SK-MEL-5 (cell line): ENCODE data around the gene CAMK1D. TPM values are rescaled to one million over a fixed set of nuclear protein-coding genes. Genes with fewer than 3 reads are reported as not detected.

ENCODE experiments used
- DNase-seq: peaks from one replicate; pipeline ENCODE4 v3.0.0-alpha.2; 2016; ENCODE audit warnings: low read depth, low spot score
- in situ Hi-C: cut with HindIII; loops from 2 replicates; pipeline ENCODE4 v1.10.0; 2016; ENCODE audit warnings: low sequenced_read_pairs, high pct_unique_total_duplicates, low pct_unique_long_range_greater_than_20kb
- total RNA-seq: library from RNA; depleted of rRNA; stranded (reverse); fragments of >200 nt; shearing (Covaris generic); gene quantifications from 2 replicates; pipeline ENCODE4 v1.2.3, GENCODE V29; 2014

The CAMK1D gene
- total RNA-seq, 1 experiment from 2014 or later, result 0.37 TPM

DNA sequence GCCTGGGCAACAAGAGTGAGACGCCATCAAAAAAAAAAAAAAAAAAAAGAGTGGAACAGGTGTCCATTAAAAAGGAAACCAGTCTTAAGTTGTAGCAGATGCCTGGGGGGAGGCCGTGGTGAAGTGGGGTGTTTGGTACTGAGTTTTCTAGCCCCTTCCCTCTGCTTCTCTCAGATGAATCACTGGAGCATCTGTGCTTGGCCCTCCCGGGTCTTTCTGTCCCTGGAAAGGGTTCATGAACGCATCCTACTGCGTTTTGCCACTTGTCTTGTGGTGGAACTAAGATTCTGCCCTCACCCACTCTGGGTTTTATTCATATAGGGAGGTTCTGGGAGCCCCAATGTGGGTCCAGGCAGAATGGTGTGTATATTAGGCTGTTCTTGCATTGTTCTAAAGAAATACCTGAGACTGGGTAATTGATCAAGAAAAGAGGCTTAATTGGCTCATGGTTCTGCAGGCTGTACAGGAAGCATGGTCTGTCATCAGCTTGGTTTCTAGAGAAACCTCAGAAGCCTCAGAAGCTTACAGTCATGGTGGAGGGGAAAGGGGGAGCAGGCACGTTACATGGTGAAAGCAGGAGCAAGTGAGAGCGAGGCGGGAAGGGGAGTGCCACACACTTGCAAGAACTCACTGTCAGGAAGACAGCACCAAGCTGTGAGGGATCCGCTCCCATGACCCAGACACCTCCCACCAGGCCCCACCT, 63.5 kb downstream of the CAMK1D start:
- in situ Hi-C loops, result no loop called here
- no peak for DNase-seq

DNA sequence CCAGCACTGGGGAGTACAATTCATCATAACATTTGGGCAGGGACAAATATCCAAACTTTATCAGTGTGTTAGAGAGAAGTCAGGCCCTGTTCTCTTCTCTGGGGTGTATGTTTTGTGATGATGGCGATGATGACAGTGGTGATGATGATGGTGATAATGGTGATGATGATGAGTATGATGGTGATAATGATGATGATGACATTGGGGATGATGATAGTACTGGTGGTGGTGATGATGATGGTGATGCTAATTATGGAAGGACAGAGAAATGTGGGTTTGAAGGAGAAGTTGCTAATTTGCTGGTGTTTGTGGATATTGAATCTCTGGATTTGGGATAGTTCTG, 64.0 kb downstream of the CAMK1D start:
- in situ Hi-C loops, result no loop called here
- DNase-seq, result no peak

DNA sequence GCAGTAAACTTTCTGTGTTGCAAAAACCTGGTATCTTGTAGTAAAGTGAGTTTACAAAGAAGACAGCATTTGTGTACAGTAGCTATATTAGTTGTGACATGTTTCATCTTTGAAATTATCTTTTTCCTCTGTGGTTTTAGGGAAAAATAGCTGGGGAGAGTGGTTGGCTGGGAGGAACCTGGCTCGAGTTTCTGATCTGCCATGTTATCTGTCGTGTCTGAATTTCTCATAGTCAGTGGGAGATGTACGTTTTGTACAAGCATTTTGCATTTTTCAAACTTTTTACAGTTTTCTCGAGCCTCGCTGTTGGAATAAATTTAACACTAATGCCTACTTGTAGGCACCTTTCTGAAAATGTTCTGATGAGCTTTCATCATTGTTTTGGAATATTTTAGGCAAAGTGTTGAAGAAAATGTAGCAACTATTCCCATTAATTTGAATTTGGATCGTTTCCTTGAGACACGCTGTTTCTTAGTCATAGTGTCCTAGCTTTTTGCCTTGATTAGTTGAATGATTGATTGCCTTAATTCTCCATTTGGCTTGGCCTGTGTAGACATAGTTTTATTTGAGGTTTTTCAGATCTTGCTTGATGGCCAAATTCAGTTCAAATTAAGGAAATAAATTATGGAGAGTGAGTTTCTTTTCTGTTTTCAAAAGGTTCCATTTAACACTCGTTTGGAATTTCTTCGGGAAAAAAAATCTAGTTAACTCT, 65.1 kb downstream of the CAMK1D start:
- DNase-seq, result no peak
- in situ Hi-C loops, result no loop called here

DNA sequence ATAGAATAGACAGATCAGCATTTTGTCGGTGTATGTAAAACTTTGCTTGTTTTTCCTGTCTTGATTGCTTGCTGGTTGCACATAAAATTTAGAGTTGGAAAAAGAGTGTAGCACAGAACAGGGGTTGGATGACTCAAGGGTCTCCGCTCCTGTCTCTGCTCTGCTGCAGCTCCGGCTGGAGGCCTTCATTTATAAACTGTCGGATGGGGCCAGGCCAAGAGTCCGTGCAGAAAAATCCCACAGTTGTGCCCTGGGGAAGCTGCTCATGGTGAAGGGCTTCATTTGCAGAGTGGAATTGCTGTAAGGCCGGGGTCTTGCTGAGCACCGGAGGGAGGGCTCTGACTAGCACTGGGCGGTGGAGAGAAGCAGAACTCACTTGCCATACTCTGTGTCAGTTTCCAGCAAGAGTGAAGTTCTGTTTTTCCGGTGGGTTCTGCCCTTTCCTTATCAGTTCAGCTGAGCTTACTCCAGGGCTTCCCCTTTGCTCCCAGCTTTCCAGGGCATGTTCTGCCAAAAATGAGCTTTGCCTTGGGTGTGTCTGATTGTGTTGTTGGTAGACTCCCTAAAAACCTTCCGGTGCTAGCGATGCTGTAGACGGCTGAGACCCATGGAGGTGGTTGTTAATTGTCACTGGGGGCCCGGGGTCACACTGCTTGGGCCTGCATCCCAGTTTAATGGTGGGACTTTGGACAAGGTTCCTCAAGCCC, 67.2 kb downstream of the CAMK1D start:
- no peak for DNase-seq
- in situ Hi-C loops, result no loop called here

DNA sequence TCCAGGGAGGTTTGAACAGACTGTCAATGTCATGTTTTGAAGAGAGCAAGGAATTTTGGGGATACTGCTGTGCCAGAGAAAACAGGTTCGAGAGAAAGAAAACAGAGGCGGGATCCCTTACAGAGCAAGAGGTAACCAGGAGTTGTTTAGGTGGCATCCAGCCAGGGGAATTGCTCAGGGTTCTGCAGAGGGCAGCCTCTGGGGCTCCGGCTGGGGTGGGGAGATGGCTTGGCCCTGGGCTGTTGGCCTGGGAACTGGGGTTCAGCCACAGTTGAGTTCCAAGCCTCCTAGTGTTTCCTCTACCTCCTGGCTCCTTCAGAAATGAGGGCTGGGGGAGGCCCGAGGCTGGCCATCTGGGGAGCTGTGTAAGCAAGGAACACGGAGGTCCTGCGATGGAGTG, 68.0 kb downstream of the CAMK1D start:
- no peak for DNase-seq
- in situ Hi-C loops, result no loop called here

GRCh38 chr10:12418000-12418399, 68.7 kb downstream of the CAMK1D start:
- no peak for DNase-seq
- in situ Hi-C loops, result no loop called here

DNA sequence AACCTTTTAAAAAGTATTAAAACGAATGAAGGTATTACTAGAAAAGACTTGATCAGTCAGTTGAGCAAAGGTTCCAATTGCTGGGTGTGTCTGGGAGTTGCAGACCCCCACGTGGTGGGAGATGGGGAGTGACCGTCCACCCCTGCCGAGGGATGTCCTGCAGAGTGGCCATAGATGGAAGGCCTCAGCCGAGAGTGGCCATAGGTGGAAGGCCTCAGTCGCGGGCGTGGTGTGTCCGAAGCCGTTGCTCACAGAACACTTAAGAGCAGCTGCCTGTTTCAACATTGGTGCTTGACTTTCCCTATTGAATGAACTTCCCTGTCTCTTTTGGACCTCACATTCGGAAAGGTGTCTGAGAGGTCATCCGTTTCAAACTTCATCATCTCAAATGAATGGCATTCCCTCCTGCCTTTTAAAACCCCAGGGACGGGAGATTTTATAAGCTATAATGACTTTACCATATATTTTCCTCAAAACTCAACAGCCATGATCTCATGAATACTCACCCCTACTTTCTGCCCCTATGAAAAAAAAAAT, 69.4 kb downstream of the CAMK1D start:
- no peak for DNase-seq
- in situ Hi-C loops, result no loop called here

GRCh38 chr10:12419262-12419847, 70.0 kb downstream of the CAMK1D start:
- in situ Hi-C loops, result no loop called here
- DNase-seq, result no peak

GRCh38 chr10:12420530-12421120, 71.3 kb downstream of the CAMK1D start:
- DNase-seq, result no peak
- in situ Hi-C loops, result no loop called here

DNA sequence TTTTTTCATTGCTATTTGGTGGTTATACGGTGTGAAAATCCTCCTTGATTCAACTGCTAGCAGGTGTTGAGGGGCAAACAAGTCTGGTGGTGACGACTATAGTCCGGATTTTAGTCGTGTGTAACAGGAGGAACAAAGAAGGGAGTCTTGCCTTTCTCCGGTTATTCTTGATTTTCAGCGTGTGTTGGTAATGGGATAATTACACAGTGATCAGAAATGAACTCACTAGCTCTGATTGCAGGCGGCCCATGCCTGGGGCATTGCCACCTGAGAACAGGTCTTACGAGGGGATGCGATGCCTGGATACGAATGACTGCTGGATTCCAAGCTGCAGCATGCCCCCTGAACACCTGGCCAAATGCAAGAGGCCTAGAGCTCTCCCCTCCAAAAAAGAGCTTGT, 72.8 kb downstream of the CAMK1D start:
- in situ Hi-C loops, result no loop called here
- DNase-seq, result no peak

- in situ Hi-C loops, result no loop called here
- DNase-seq, result no peak
Observed at GRCh38 chr10:12423896-12424295, 74.5 kb downstream of the CAMK1D start.

- no peak for DNase-seq
- in situ Hi-C loops, result no loop called here
Observed at GRCh38 chr10:12427276-12427675, 77.9 kb downstream of the CAMK1D start.

- DNase-seq, result no peak
- in situ Hi-C loops, result no loop called here
Observed at GRCh38 chr10:12428447-12429135, 79.2 kb downstream of the CAMK1D start.

- in situ Hi-C loops, result no loop called here
- no peak for DNase-seq
Observed at GRCh38 chr10:12430406-12430982, 81.1 kb downstream of the CAMK1D start.

- no peak for DNase-seq
Observed at GRCh38 chr10:12431151-12432101, 82.1 kb downstream of the CAMK1D start.

More at GRCh38 chr10:12431151-12432101, 82.1 kb downstream of the CAMK1D start:
- in situ Hi-C loops, result no loop called here
